Activated T-cell treated with anti-CD3 and anti-CD28 coated beads, Interleukin-2, amount 50 U/mL, for 24 hours (primary cell): ENCODE data around the gene TMEM238.

ENCODE experiments used
- DNase-seq: peaks from one replicate; pipeline ENCODE4 v3.0.0-alpha.2; 2020
- H3K27ac Mint-ChIP-seq: 2 replicates; pipeline ENCODE4 v1.8.0; 2020; ENCODE audit warnings: mild to moderate bottlenecking, mixed read lengths
- H3K27me3 Mint-ChIP-seq: 2 replicates; pipeline ENCODE4 v1.8.0; 2020; ENCODE audit warnings: mixed read lengths
- H3K36me3 Mint-ChIP-seq: 2 replicates; pipeline ENCODE4 v1.8.0; 2020; ENCODE audit warnings: low read depth, mixed read lengths
- H3K4me1 Mint-ChIP-seq: 2 replicates; pipeline ENCODE4 v1.8.0; 2020; ENCODE audit warnings: low read depth, mixed read lengths
- H3K4me3 Mint-ChIP-seq: 2 replicates; pipeline ENCODE4 v1.8.0; 2020; ENCODE audit warnings: mild to moderate bottlenecking, moderate library complexity, mixed read lengths
- H3K9me3 Mint-ChIP-seq: 2 replicates; pipeline ENCODE4 v1.8.0; 2020; ENCODE audit warnings: mixed read lengths

TMEM238 gene

GRCh38 chr19:55376241-55376933 is 7.7 kb downstream of the TMEM238 start, which contains the start of gene TMEM190:
TMEM190 (plus strand) TSS chr19:55376826; CDS start chr19:55376854, 28 bp downstream.
- Mint-ChIP-seq H3K9me3 (no peaks in the 10 kb centered on the region), H3K27ac (no peak within 1 kb of the TSS), H3K4me1 (peaks cover 6% of the 10 kb centered on the region)

GRCh38 chr19:55373993-55374757 is 9.9 kb downstream of the TMEM238 start:
- Mint-ChIP-seq H3K4me1 (peaks cover 12% of the 10 kb centered on the region), H3K27ac (no peak overlapping the region), H3K9me3 (no peaks in the 10 kb centered on the region), H3K4me3 (no peak overlapping the region), H3K36me3 (no peaks in the 10 kb centered on the region), H3K27me3 (peaks cover 53% of the 10 kb centered on the region)
- DNase-seq, result no peak

More at GRCh38 chr19:55376241-55376933, 7.7 kb downstream of the TMEM238 start, which contains the start of gene TMEM190:
- no peak for DNase-seq
- Mint-ChIP-seq H3K27me3 (peaks cover 37% of the 10 kb centered on the region), H3K36me3 (peaks cover 6% of the 10 kb centered on the region), H3K4me3 (no peak within 1 kb of the TSS)

GRCh38 chr19:55373306-55373992 is 10.6 kb downstream of the TMEM238 start:
- no peak overlapping the region for H3K4me3 Mint-ChIP-seq

GRCh38 chr19:55372316-55373081 is 11.6 kb downstream of the TMEM238 start:
- DNase-seq, result no peak
- peaks cover 67% of the 10 kb centered on the region for H3K27me3 Mint-ChIP-seq

More at GRCh38 chr19:55373306-55373992, 10.6 kb downstream of the TMEM238 start:
- peaks cover 57% of the 10 kb centered on the region for H3K27me3 Mint-ChIP-seq
- H3K27ac Mint-ChIP-seq, result no peak overlapping the region
- no peak for DNase-seq
- no peaks in the 10 kb centered on the region for H3K36me3 Mint-ChIP-seq
- H3K9me3 Mint-ChIP-seq, result no peaks in the 10 kb centered on the region
- H3K4me1 Mint-ChIP-seq, result peaks cover 12% of the 10 kb centered on the region

GRCh38 chr19:55370305-55370988 is 13.6 kb downstream of the TMEM238 start, which contains the start of gene IL11:
IL11 (minus strand) TSS chr19:55370463; CDS start chr19:55370310, 153 bp downstream.
- Mint-ChIP-seq H3K4me1 (peaks cover 12% of the 10 kb centered on the region), H3K9me3 (no peaks in the 10 kb centered on the region), H3K36me3 (no peaks in the 10 kb centered on the region), H3K27ac (no peak within 1 kb of the TSS), H3K4me3 (peak within 1 kb of the TSS; percentile 57), H3K27me3 (peaks cover 61% of the 10 kb centered on the region)
- no peak for DNase-seq

More at GRCh38 chr19:55372316-55373081, 11.6 kb downstream of the TMEM238 start:
- Mint-ChIP-seq H3K36me3 (no peaks in the 10 kb centered on the region), H3K4me3 (no peak overlapping the region), H3K4me1 (peaks cover 12% of the 10 kb centered on the region), H3K9me3 (no peaks in the 10 kb centered on the region), H3K27ac (no peak overlapping the region)

- peaks cover 12% of the 10 kb centered on the region for H3K4me1 Mint-ChIP-seq
- DNase-seq, result peak; percentile 60
- H3K9me3 Mint-ChIP-seq, result no peaks in the 10 kb centered on the region
- H3K27me3 Mint-ChIP-seq, result peaks cover 58% of the 10 kb centered on the region
- H3K36me3 Mint-ChIP-seq, result no peaks in the 10 kb centered on the region
- peak overlapping the region; percentile 57 for H3K4me3 Mint-ChIP-seq
- H3K27ac Mint-ChIP-seq, result no peak overlapping the region
These were observed 14.3 kb downstream of the TMEM238 start for GRCh38 chr19:55369653-55370304.

GRCh38 chr19:55368701-55369563 is 15.2 kb downstream of the TMEM238 start:
- Mint-ChIP-seq H3K9me3 (no peaks in the 10 kb centered on the region), H3K4me1 (peaks cover 12% of the 10 kb centered on the region), H3K4me3 (no peak overlapping the region), H3K27me3 (peaks cover 56% of the 10 kb centered on the region), H3K36me3 (no peaks in the 10 kb centered on the region), H3K27ac (no peak overlapping the region)
- peak; percentile 55 for DNase-seq

GRCh38 chr19:55368106-55368505 is 16.0 kb downstream of the TMEM238 start:
- H3K27me3 Mint-ChIP-seq, result peaks cover 50% of the 10 kb centered on the region
- H3K36me3 Mint-ChIP-seq, result no peaks in the 10 kb centered on the region
- DNase-seq, result no peak
- peaks cover 9% of the 10 kb centered on the region for H3K4me1 Mint-ChIP-seq
- no peak overlapping the region for H3K4me3 Mint-ChIP-seq
- H3K9me3 Mint-ChIP-seq, result no peaks in the 10 kb centered on the region
- no peak overlapping the region for H3K27ac Mint-ChIP-seq

- H3K27ac Mint-ChIP-seq, result no peak overlapping the region
- H3K4me1 Mint-ChIP-seq, result peaks cover 6% of the 10 kb centered on the region
- peaks cover 40% of the 10 kb centered on the region for H3K27me3 Mint-ChIP-seq
- no peak overlapping the region for H3K4me3 Mint-ChIP-seq
- no peaks in the 10 kb centered on the region for H3K9me3 Mint-ChIP-seq
- no peak for DNase-seq
- no peaks in the 10 kb centered on the region for H3K36me3 Mint-ChIP-seq
These were observed 17.3 kb downstream of the TMEM238 start for GRCh38 chr19:55366790-55367189.

- no peak overlapping the region for H3K27ac Mint-ChIP-seq
- H3K9me3 Mint-ChIP-seq, result no peaks in the 10 kb centered on the region
- no peak for DNase-seq
- H3K27me3 Mint-ChIP-seq, result peaks cover 31% of the 10 kb centered on the region
- H3K36me3 Mint-ChIP-seq, result no peaks in the 10 kb centered on the region
- H3K4me3 Mint-ChIP-seq, result no peak overlapping the region
- H3K4me1 Mint-ChIP-seq, result peaks cover 6% of the 10 kb centered on the region
These were observed 18.1 kb downstream of the TMEM238 start for GRCh38 chr19:55365964-55366363.

- DNase-seq, result no peak
- H3K27me3 Mint-ChIP-seq, result peaks cover 25% of the 10 kb centered on the region
- H3K36me3 Mint-ChIP-seq, result no peaks in the 10 kb centered on the region
- H3K9me3 Mint-ChIP-seq, result no peaks in the 10 kb centered on the region
- H3K27ac Mint-ChIP-seq, result no peak overlapping the region
- peaks cover 4% of the 10 kb centered on the region for H3K4me1 Mint-ChIP-seq
- H3K4me3 Mint-ChIP-seq, result no peak overlapping the region
These were observed 18.8 kb downstream of the TMEM238 start for GRCh38 chr19:55365245-55365644.

GRCh38 chr19:55362990-55363716 is 20.9 kb downstream of the TMEM238 start, which contains the start of gene GARIN5B:
GARIN5B (minus strand) TSS chr19:55363260; CDS start chr19:55363066, 194 bp downstream.
- Mint-ChIP-seq H3K4me3 (no peak within 1 kb of the TSS), H3K9me3 (no peaks in the 10 kb centered on the region), H3K4me1 (no peaks in the 10 kb centered on the region), H3K36me3 (no peaks in the 10 kb centered on the region), H3K27me3 (peaks cover 12% of the 10 kb centered on the region), H3K27ac (no peak within 1 kb of the TSS)
- no peak for DNase-seq
